C4-2B (cell line): ENCODE measurements around the gene STIM1.

Source experiments
- H3K27ac ChIP-seq: fragments of 450-650 bp; 2 replicates; pipeline ENCODE4 v1.5.1; 2017
- ZFX ChIP-seq: fragments of 450-650 bp; IDR thresholded peaks from 2 replicates; pipeline ENCODE4 v1.6.1; 2017
- TF ChIP-seq, protein P1 (sequence below): fragments of 450-650 bp; conservative IDR thresholded peaks from 2 replicates; pipeline ENCODE4 v1.5.1; 2017; ENCODE audit warnings: mild to moderate bottlenecking

STIM1 gene

DNA sequence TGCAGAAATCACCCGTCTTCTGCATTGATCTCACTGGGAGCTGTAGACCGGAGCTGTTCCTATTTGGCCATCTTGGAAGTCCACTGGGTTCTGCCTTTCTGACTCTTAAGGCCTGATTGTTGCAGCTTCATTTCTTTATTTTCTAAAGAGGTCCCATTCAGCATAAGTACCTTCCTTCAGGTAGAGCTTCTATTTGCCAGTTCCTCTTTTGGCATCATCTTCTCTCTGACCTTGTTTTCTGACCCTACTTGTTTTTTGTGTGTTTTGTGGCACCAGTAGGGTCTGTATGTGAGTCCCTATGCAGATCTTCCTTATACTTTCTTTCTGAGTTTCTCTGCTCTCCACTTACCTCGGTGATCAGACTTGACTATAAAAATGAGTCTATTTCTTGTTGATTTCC, 161.7 kb downstream of the STIM1 start:
- no peak for TF ChIP-seq ZFX
- TF ChIP-seq, protein P1, sequence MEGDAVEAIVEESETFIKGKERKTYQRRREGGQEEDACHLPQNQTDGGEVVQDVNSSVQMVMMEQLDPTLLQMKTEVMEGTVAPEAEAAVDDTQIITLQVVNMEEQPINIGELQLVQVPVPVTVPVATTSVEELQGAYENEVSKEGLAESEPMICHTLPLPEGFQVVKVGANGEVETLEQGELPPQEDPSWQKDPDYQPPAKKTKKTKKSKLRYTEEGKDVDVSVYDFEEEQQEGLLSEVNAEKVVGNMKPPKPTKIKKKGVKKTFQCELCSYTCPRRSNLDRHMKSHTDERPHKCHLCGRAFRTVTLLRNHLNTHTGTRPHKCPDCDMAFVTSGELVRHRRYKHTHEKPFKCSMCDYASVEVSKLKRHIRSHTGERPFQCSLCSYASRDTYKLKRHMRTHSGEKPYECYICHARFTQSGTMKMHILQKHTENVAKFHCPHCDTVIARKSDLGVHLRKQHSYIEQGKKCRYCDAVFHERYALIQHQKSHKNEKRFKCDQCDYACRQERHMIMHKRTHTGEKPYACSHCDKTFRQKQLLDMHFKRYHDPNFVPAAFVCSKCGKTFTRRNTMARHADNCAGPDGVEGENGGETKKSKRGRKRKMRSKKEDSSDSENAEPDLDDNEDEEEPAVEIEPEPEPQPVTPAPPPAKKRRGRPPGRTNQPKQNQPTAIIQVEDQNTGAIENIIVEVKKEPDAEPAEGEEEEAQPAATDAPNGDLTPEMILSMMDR: no peak
- H3K27ac ChIP-seq: no peak overlapping the region

GRCh38 chr11:4018641-4019040, 163.2 kb downstream of the STIM1 start:
- no peak overlapping the region for H3K27ac ChIP-seq
- no peak for TF ChIP-seq ZFX
- TF ChIP-seq, protein P1: no peak

GRCh38 chr11:4019891-4020290, 164.4 kb downstream of the STIM1 start:
- TF ChIP-seq, protein P1: no peak
- TF ChIP-seq ZFX: no peak
- H3K27ac ChIP-seq: no peak overlapping the region

DNA sequence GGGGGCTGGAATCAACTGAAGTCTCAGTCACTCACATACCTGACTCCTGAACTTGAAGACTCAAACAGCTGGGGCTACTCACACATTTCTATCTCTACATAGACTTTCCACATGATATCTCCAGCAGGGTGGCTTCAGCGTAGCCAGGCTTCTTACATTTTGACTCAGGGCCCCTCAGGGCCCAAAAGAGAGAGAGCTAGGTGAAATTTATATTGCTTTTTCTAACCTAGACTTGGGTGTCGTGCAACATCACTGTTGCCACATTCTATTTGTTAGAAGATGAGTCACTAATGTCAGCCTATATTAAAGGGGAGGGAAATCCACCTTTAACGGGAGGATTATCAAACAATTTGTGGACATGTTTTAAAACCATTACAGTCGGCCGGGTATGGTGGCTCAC, 167.2 kb downstream of the STIM1 start:
- no peak overlapping the region for H3K27ac ChIP-seq
- no peak for TF ChIP-seq ZFX
- TF ChIP-seq, protein P1: no peak

- TF ChIP-seq, protein P1: no peak
- no peak overlapping the region for H3K27ac ChIP-seq
Observed at GRCh38 chr11:4025248-4025966, 169.9 kb downstream of the STIM1 start.

DNA sequence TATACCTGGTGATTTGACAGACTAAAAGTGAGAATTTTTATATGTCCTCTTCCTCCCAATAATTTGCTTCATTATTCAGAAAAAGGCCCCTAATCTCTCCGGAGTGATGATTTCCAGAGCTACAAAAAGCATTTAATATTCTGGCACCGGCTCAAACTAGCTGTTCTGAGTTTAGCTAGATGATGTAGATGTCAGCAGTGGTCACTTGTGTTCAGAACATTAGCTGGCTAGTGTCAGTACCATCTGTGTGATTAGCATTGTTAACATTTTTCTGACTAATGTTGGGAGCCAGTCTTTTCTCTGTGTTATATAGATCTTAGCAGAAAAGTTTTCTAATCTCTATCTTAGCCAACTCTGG, 170.5 kb downstream of the STIM1 start:
- TF ChIP-seq, protein P1: no peak
- TF ChIP-seq ZFX: no peak
- no peak overlapping the region for H3K27ac ChIP-seq

DNA sequence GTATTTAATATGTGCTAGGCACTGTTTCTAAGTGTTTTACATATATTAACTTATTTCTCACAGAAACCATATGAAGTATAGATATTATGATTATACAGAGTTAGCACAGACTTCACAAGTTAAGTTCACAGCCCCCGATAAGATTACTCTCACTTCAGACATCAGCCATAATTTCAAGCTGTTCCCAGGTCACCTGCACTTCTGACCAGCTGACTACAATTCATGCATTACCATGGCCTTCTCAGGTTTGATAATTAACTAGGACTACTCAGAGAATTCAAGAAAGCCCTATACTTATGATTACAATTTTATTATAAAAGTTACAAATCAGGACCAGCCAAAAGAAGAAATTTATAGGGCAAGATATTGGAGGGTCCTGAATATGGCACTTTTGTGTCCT, 170.9 kb downstream of the STIM1 start:
- no peak overlapping the region for H3K27ac ChIP-seq
- TF ChIP-seq, protein P1: no peak
- no peak for TF ChIP-seq ZFX
